Measurements from ENCODE around the gene SCYGR3. TPM values are rescaled to one million over a fixed set of nuclear protein-coding genes. Genes with fewer than 3 reads are reported as not detected.

The SCYGR3 gene
- not detected in 2 replicates for total RNA-seq

DNA sequence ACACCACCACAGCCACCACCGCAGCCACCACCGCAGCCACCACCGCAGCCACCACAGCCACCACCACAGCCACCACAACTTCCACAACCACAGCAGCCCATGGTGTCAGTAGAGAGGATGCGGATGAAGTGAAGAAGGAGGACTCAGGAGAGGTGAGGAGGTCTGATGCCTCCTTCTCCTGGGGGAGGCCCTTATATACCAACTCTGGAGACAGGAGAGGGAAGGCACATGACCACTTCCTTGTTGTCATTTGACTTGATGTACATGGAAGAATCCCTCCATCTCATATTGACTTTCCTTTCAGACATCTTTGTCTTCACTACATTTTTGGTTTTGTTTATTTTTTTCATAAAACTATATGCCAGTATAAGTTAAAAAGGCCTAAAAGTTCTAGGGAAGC is at the start of gene SCYGR3:
Gene SCYGR3, minus strand, starts transcription at position 101 of the 400 bp plus-strand sequence. Its CDS starts 0 bp downstream, at position 101.

GRCh38 chr2:227617316-227618230 is 2.9 kb upstream of the SCYGR3 start, which contains the start of gene SCYGR4:
Gene SCYGR4 (plus strand): TSS chr2:227617498. CDS start chr2:227617498, 0 bp downstream.

GRCh38 chr2:227598835-227599503 is 15.7 kb downstream of the SCYGR3 start, which contains the start of gene SCYGR2:
Gene SCYGR2 (plus strand): TSS chr2:227598893. CDS start chr2:227598893, 0 bp downstream.

Other genes starting within 250 kb of the SCYGR3 start
- gene TM4SF20, start 235.5 kb downstream of the SCYGR3 start, total RNA-seq: not detected in 2 replicates
- not detected in 2 replicates for gene SCYGR1, start 226.9 kb downstream of the SCYGR3 start, total RNA-seq
- gene AGFG1, start 142.7 kb downstream of the SCYGR3 start, total RNA-seq: 43.7 and 53.1 TPM in 2 replicates
- not detected in 2 replicates for gene SCYGR2, start 15.9 kb downstream of the SCYGR3 start, total RNA-seq
- not detected in 2 replicates for gene SCYGR4, start 2.7 kb upstream of the SCYGR3 start, total RNA-seq
- not detected in 2 replicates for gene SCYGR5, start 52.0 kb upstream of the SCYGR3 start, total RNA-seq
- 0.06 and 0.40 TPM in 2 replicates for gene SLC19A3, start 103.2 kb upstream of the SCYGR3 start, total RNA-seq
- gene SCYGR6, start 109.9 kb upstream of the SCYGR3 start, total RNA-seq: not detected in 2 replicates
- not detected in 2 replicates for gene SCYGR7, start 113.5 kb upstream of the SCYGR3 start, total RNA-seq
- gene SCYGR8, start 131.1 kb upstream of the SCYGR3 start, total RNA-seq: not detected in 2 replicates
- not detected in 2 replicates for gene CCL20, start 199.0 kb upstream of the SCYGR3 start, total RNA-seq